Activated T-cell treated with anti-CD3 and anti-CD28 coated beads, Interleukin-2, amount 50 U/mL, for 1 hour (primary cell): ENCODE results near the gene ERGIC3.
"Not testable (repeated sequence)": the region's sequence is repeated elsewhere in the genome, so short reads cannot be mapped to it uniquely, and the experiment has no call there.

Experiments used
- DNase-seq: peaks from one replicate; pipeline ENCODE4 v3.0.0-alpha.2; 2020

ERGIC3 gene

DNA sequence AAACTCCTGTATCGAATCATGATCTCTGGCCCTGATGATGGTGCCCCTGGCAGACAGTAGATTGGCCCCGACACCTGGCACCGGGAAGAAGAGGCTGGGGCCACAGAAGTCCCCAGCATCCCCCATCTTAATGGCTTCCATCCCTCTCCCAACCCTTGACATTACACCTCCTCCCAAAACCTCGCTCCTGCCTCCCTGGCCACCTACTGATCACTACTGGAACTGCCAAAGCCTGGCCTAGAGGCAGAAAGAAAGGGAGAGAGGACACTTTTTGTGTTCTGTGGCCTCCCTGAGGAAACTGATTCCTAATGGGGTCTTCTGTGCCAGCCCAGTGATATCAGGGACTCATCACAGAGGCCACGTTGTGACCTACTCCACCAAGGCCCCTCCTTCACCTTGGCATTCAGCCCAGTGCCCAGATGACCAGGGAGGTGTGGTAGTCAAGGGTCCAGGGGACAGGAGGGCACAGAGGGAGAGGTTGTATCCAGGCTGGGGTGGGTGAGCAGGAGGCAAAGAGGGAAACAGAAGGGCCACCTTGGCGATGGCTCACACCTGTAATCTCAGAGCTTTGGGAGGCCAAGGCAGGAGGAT, 18.5 kb upstream of the ERGIC3 start:
- DNase-seq: peak; percentile 29

- DNase-seq: no peak
Observed at GRCh38 chr20:35525639-35526038, 16.2 kb upstream of the ERGIC3 start.

DNA sequence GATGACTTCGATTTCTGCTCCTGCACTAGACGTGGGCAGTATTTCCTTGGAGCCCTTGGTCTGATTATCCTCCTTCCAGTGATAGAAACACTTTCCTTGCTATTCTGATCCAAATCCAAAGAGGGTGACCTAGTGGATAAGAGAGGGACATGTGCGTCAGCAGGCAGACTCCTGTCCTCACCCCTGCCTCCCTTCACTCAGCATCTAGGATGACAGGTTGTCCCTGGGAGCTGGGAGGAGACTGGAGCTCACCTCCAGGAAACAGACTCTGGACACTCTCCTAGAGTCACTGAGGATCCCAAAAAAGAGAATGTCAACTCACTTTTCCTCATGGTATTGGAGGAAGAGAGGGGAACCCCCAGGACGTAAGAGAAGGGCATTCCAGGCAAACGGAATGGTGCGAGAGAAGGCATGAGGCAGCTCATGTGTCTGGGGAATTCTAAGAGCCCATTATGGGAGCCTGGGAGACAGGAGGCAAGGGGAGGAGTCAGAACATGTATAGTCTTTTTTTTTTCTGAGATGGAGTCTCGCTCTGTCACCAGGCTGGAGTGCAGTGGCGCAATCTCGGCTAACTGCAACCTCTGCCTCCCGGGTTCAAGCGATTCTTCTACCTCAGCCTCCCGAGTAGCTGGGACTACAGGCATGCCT, 14.6 kb upstream of the ERGIC3 start:
- DNase-seq: no peak

GRCh38 chr20:35529552-35529951, 12.3 kb upstream of the ERGIC3 start, which contains the start of gene C20orf173:
Gene C20orf173, minus strand, starts transcription at chr20:35529652. Its CDS starts 279 bp downstream, at chr20:35529373.
- no peak for DNase-seq

- no peak for DNase-seq
Observed at GRCh38 chr20:35539756-35540212, 2.1 kb upstream of the ERGIC3 start.

DNA sequence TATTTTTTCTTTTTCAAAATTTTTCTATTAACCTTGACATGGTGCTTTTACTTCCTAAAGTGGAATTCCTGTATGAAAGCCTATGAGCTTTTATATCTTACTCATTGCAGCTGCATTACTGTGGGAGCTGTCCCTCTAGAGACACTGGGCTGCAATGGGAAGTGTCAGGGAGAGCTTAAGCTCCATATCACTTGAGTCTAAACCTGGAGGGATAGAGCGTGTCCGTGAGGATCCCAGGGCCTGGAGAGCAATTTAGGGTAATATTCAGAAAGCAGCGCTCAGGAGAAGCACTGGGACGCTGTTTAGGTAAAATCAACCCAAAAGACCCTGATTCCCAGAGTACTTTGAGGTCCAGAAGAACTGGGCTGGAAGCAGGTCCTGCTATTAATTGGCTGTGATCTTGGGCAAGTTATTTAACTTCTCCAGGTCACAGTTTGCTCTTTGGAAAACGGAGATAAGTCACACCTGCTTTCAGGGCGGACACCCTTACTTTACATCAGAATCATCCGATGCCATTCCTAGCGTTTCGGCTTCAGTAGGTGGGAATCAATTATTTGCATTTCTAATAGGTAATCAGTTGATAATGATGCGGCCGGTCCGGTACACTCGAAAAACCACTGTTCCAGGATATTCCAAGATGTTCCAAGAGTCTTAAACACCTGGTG, 628 bp upstream of the ERGIC3 start:
- no peak for DNase-seq

DNA sequence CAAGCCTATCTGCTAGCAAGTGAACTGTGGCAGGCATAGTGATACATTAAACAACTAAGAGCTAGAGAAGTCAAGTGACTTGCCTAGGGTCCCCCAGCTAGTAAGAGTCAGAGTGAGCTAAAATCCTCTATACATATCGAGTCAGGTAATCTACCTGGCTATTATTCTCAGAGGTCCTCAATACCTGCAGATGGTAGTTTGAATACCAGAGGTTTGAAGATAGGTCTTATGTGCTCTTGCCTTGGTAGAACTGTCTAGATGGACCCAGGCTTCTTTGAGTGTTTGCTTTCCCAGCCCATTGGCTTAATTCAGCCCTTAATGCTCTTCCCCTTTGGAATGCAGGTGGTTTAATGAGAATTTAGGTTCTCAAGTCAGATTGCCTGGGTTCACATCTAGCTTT, 1.1 kb downstream of the ERGIC3 start:
- DNase-seq: no peak

DNA sequence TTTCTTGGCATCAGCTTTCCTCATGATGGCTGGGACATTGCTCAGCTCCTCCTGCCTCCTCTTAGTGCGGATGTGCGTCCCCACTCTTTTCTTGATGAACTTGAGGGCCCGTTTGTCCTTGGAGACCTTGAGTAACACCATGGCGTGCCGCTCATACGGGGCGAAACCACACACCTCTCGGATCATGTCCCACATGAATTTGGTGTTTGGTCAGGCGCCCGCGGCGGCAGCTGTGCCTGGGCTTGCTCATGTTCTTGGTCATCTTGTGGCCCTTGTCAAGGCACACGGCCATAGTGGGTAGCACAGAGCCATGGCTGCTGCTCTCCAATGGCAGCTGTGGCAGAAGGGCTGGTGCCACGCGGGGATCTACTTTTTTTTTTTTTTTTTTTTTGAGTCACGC, 2.6 kb downstream of the ERGIC3 start:
- DNase-seq: no peak

DNA sequence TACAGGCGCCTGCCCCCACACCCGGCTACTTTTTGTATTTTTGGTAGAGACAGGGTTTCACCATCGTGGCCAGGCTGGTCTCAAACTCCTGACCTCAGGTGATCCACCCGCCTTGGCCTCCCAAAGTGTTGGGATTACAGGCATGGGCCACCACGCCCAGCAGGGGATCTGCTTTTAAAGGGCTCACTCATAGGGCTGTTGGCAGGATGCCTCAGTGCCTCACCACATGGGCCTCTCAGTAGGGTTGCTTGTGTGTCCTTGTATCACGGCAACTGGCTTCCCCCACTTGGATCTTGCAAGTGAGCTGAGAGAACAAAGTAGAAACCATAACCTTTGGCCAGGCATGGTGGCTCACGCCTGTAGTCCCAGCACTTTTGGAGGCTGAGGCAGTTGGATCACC, 3.1 kb downstream of the ERGIC3 start:
- DNase-seq: not testable (repeated sequence)

- DNase-seq: no peak
Observed at GRCh38 chr20:35546127-35546526, 4.2 kb downstream of the ERGIC3 start.

- DNase-seq: no peak
Observed at GRCh38 chr20:35547329-35547728, 5.5 kb downstream of the ERGIC3 start.

GRCh38 chr20:35551503-35551902, 9.6 kb downstream of the ERGIC3 start:
- DNase-seq: no peak

GRCh38 chr20:35552914-35553313, 11.0 kb downstream of the ERGIC3 start:
- DNase-seq: no peak

DNA sequence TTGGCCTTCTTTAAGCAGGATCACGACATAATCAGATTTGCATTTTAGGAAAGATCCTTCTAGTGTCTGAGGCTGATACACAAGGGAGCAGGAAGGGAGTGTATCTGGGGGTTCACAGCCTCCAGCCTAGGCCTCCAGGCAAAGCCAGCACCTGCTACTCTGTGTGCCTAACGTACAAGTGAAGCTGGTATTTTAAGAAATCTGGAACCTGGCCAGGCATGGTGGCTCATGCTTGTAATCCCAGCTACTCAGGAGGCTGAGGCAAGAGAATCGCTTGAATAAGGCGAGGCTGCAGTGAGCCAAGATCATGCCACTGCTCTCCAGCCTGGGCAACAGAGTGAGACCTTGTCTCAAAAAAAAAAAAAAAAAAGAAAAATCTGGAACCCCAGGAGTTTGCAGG, 13.6 kb downstream of the ERGIC3 start:
- DNase-seq: not testable (repeated sequence)

DNA sequence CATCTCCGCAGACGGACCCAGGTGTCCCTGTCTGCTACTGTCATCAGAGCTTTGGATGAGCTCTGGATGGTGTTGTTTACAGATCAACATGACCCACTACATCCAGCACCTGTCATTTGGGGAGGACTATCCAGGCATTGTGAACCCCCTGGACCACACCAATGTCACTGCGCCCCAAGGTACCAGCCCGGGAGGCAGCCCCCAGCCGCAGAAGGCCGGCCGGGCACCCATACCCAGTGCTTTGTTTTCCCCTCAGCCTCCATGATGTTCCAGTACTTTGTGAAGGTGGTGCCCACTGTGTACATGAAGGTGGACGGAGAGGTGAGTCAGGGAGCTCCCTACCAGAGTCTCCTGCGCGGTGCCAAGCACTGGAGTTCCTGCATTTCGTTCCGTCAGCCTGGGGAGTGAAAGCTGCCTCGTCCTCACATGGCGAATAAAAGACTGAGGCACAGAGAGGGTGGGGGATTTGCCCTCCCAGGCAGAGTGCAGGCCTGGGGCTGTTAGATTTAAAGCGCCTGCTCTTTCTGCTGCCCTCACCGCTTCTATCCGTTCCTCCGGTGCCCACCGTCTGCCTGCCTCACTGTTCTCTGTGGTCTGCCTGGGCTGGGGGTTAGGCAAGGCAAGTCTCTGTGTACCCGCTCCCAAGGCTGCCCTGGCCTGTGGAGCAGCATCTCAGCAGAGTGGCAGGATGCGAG, 14.2 kb downstream of the ERGIC3 start:
- no peak for DNase-seq

DNA sequence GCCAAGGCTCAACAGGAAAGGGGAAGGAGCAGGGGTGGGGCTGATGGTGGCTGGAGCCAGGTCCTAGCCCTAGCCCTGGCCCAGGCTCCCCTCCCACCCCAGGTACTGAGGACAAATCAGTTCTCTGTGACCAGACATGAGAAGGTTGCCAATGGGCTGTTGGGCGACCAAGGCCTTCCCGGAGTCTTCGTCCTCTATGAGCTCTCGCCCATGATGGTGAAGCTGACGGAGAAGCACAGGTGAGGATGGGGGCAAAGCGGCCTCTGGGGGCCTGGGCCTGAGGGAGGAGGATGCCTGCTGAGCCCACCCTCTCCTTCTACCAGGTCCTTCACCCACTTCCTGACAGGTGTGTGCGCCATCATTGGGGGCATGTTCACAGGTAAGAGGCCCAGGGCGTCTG, 15.0 kb downstream of the ERGIC3 start:
- DNase-seq: no peak

DNA sequence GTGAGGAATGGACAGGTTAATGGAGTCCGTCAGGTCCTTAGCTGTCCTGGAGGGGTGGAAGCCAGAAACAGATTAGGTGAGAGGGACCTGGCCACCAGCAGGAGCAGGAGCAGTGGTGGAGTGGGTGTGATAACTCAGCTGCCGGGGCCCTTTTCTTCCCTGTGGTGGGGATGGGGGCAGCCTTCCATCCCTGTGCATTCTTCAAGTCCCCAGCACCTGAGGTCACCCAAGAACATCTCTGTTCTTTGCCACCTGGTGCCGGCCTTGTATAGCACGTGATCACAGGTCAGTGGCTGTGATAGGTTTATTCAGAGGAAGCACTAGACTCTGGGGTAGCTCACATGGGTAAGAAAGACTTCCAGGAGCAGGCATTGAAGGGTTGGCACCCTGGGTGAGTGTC, 16.6 kb downstream of the ERGIC3 start:
- DNase-seq: no peak

DNA sequence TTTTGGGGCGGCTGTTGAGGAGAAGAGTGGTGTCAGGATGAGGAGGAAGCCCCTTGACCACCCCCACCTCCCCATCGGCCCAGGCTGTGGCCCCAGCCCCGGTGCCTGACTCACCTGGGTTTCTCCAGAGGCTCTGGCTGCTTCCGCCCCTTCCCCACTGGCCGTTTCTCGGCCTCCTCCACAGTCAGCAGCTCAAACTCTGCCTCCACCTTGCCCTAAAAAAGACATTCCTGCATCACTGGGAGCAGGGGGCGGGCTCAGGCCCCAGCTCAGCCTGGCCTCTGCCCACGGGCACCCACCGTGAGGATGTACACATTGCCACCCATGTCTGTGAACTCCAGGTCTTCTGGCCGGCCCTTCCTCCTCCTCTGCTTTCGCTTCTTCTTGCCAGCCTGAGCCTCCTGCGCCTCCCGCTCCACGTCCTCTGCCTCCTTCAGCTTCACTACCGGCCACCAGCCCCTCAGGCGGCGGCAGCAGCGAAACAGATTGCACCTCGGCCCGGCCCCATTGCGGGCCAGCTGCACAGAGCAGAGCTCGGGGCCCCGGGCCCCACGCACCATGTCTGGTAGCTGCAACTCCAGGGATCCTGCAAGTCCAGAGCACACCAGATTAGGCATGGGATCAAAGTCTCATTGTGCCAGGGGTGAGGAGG, 17.3 kb downstream of the ERGIC3 start:
- no peak for DNase-seq

DNA sequence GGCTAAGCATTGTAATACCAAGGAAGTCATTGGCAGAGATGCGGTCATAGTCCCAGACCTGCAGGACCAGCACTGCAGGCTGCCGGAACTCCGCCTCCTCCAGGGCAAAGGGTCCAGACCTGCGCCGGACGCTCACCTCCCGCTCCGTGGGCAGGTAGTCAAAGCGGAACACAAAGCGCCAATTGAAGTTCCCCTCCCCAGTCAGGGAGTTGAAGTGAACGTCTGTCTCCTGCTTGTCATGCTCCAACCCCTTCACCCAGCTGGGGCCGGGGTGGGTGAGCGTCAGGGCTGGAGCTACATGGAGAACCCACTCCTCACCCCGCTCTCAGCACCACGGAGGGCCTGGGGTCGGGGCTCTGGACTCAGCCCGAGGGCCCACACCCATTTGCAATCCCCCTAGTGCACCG, 18.2 kb downstream of the ERGIC3 start:
- DNase-seq: no peak

- no peak for DNase-seq
Observed at GRCh38 chr20:35560541-35560940, 18.7 kb downstream of the ERGIC3 start.

- DNase-seq: peak; percentile 31
Observed at GRCh38 chr20:35561268-35561667, 19.4 kb downstream of the ERGIC3 start.

GRCh38 chr20:35561671-35562070, 19.8 kb downstream of the ERGIC3 start:
- no peak for DNase-seq

GRCh38 chr20:35562541-35563110, 20.7 kb downstream of the ERGIC3 start:
- DNase-seq: no peak
